Mesothelial cell of epicardium (in vitro differentiated cells): ENCODE data around the gene TRIL. TPM values are rescaled to one million over a fixed set of nuclear protein-coding genes. Genes with fewer than 3 reads are reported as not detected.

ENCODE experiments used
- DNase-seq, 2 experiments: peaks; one replicate each; pipeline ENCODE4 v3.0.0; 2021; ENCODE audit warnings: low spot score in 2 of 2; ENCODE audit not compliant: unreplicated experiment in 2 of 2
- H3K27ac Mint-ChIP-seq: 2 replicates; pipeline ENCODE4 v1.8.0; 2021; ENCODE audit warnings: mixed read lengths
- H3K27me3 Mint-ChIP-seq: 2 replicates; pipeline ENCODE4 v1.8.0; 2021; ENCODE audit warnings: low read depth, mixed read lengths
- H3K36me3 Mint-ChIP-seq: 2 replicates; pipeline ENCODE4 v1.8.0; 2021; ENCODE audit warnings: mixed read lengths
- H3K4me1 Mint-ChIP-seq: 2 replicates; pipeline ENCODE4 v1.8.0; 2021; ENCODE audit warnings: mixed read lengths
- H3K4me3 Mint-ChIP-seq: 2 replicates; pipeline ENCODE4 v1.8.0; 2021; ENCODE audit warnings: mild to moderate bottlenecking, moderate library complexity, mixed read lengths
- H3K9me3 Mint-ChIP-seq: 2 replicates; pipeline ENCODE4 v1.8.0; 2021; ENCODE audit warnings: mixed read lengths
- CTCF ChIP-seq: fragments of 200-600 bp; sonication (generic); IDR thresholded peaks from one replicate; pipeline ENCODE4 v1.5.0; 2021; ENCODE audit warnings: antibody characterized with exemption; ENCODE audit not compliant: unreplicated experiment
- total RNA-seq: library from RNA; stranded (reverse); gene quantifications from 3 replicates; pipeline ENCODE4 v1.2.1, GENCODE V29; 2021

TRIL gene
- total RNA-seq, 1 donor from 2014 or later: 14.2 TPM

DNA sequence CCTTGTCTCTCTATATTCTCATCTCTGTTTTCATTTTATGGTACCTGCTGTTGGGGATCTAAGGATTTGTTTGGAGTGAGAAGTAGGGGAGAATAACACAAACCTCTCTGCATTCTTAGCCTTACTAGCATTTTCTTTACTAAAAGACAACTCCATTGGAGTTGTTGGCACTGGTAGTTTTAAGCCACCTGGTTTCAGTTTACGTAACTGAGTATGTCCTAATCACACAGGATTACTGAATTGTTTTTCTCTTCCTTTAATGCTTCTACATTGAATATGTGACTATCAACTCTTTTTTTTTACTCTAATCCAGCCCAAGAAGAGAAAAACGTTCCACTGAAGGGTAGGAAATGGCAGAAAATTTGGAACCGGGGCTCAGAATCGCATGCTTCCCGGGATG lies 30.0 kb upstream of the TRIL start:
- DNase-seq: no peak
- no peaks in the 10 kb centered on the region for H3K36me3 Mint-ChIP-seq
- no peaks in the 10 kb centered on the region for H3K9me3 Mint-ChIP-seq
- no peaks in the 10 kb centered on the region for H3K27me3 Mint-ChIP-seq
- TF ChIP-seq CTCF: no peak
- peaks cover 45% of the 10 kb centered on the region for H3K4me1 Mint-ChIP-seq
- no peak overlapping the region for H3K27ac Mint-ChIP-seq
- H3K4me3 Mint-ChIP-seq: no peak overlapping the region

- Mint-ChIP-seq H3K4me3 (no peak overlapping the region), H3K27ac (peak overlapping the region; percentile 79), H3K27me3 (no peaks in the 10 kb centered on the region), H3K9me3 (no peaks in the 10 kb centered on the region), H3K36me3 (no peaks in the 10 kb centered on the region), H3K4me1 (peaks cover 45% of the 10 kb centered on the region)
- no peak for DNase-seq
- no peak for TF ChIP-seq CTCF
These were observed 28.6 kb upstream of the TRIL start for GRCh38 chr7:28986765-28987110.

GRCh38 chr7:28986028-28986764 lies 28.1 kb upstream of the TRIL start:
- TF ChIP-seq CTCF: no peak
- H3K4me1 Mint-ChIP-seq: peaks cover 49% of the 10 kb centered on the region
- no peaks in the 10 kb centered on the region for H3K36me3 Mint-ChIP-seq
- no peaks in the 10 kb centered on the region for H3K27me3 Mint-ChIP-seq
- DNase-seq: no peak
- H3K4me3 Mint-ChIP-seq: peak overlapping the region; percentile 0
- peak overlapping the region; percentile 79 for H3K27ac Mint-ChIP-seq
- H3K9me3 Mint-ChIP-seq: no peaks in the 10 kb centered on the region

- DNase-seq: no peak
- no peak overlapping the region for H3K27ac Mint-ChIP-seq
- peaks cover 53% of the 10 kb centered on the region for H3K4me1 Mint-ChIP-seq
- H3K36me3 Mint-ChIP-seq: no peaks in the 10 kb centered on the region
- TF ChIP-seq CTCF: no peak
- H3K27me3 Mint-ChIP-seq: no peaks in the 10 kb centered on the region
- H3K9me3 Mint-ChIP-seq: no peaks in the 10 kb centered on the region
- H3K4me3 Mint-ChIP-seq: no peak overlapping the region
These were observed 26.5 kb upstream of the TRIL start for GRCh38 chr7:28984631-28985030.

GRCh38 chr7:28984217-28984616 lies 26.1 kb upstream of the TRIL start:
- Mint-ChIP-seq H3K27ac (no peak overlapping the region), H3K4me3 (no peak overlapping the region), H3K27me3 (no peaks in the 10 kb centered on the region), H3K36me3 (no peaks in the 10 kb centered on the region), H3K4me1 (peaks cover 56% of the 10 kb centered on the region), H3K9me3 (no peaks in the 10 kb centered on the region)
- no peak for DNase-seq
- TF ChIP-seq CTCF: no peak
